ENCODE results near the gene POU2AF1.

- TF ChIP-seq CTCF (conservative IDR thresholded peaks at IDR 0.05 in 1 of 2, IDR thresholded peaks at IDR 0.05 in 1 of 2; ENCODE audit: low read depth in 1 of 2, low read length in 2 of 2) (no peak), EZH2 (IDR thresholded peaks at IDR 0.05; ENCODE audit: low read length, missing control alignments) (no peak)
These were observed 22.4 kb downstream of the POU2AF1 start for GRCh38 chr11:111356660-111357048.
